HG03025 (cell line): Measurements from ENCODE around the gene PADI2.

Experiments used
- ATAC-seq: cut with Tn5 transposase; IDR thresholded peaks from one replicate; pipeline ENCODE4 v1.9.1; 2021; ENCODE audit warnings: mild to moderate bottlenecking, moderate library complexity; ENCODE audit not compliant: unreplicated experiment, low FRiP score

PADI2 gene

GRCh38 chr1:17141441-17142197 lies 22.4 kb upstream of the PADI2 start:
- no peak for ATAC-seq

DNA sequence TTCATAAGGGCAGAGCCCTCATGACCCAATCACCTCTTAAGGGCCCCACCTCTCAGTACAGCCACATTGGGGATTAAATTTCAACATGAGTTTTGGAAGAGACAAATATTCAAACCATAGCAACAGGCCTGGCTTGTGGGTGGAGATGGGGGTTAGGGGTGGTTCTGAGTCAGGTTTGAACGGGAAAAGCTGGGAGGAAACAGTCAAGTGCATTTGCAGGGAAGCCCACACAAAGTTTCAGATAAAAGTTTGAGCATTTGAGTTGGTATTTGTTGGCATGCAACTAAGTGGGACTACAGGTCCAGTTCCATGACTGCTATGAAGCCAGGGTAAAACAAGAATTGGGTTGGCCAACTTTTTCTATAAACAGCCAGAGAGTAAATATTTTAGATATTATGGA lies 21.0 kb upstream of the PADI2 start:
- ATAC-seq, result no peak

DNA sequence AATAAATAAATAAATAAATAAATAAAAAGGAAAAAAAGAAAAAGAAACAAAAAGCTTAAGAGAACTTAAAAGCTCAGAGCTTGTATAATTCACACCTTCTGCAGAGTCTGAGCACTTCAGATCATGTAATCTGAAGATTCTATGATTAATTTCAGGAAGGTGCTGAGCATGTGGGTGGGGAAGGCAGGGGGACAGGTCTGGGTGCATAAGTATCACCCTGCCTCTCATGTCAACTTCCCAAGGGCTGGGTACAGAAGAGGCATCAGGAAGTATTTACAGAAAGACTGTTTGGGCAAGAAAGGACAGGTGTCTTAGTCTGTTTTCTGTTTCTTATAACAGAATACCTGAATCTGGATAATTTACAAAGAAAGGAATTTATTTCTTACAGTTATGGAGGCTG lies 20.4 kb upstream of the PADI2 start:
- ATAC-seq, result no peak

- ATAC-seq, result no peak
Observed at GRCh38 chr1:17137441-17137840, 18.2 kb upstream of the PADI2 start.

DNA sequence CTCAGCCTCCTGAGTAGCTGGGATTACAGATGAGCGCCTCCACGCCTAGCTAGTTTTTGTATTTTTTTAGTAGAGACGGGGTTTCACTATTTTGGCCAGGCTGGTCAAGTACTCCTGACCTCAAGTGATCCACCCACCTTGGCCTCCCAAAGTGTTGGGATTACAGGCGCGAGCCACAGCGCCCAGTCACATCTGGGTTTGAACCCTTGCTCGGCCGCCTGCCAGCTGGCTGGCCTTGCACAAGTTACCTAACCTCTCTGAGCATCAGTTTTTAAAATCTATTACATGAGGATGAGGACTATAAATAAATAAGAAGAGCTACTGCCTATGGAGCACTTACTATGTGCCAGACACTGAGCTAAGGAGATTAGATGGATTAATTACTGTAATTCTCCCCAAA lies 17.7 kb upstream of the PADI2 start:
- ATAC-seq, result no peak

- ATAC-seq, result no peak
Observed at GRCh38 chr1:17136145-17136544, 16.9 kb upstream of the PADI2 start.

GRCh38 chr1:17135530-17135929 lies 16.3 kb upstream of the PADI2 start:
- no peak for ATAC-seq

DNA sequence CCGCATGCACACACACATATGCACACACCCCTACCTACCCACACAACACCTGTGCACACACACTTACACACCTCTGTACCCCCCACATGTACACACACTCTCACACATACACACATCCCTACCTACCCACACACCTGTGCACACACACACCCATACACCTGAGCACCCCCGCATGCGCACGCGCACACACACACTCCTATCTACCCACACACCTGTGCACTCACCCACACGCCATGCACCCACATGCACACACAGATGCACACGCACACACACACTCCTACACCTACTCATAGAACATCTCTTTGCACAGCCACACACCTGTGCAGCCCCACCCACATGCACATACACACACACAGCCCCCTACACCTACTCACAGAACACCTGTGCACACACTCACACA lies 15.5 kb upstream of the PADI2 start:
- no peak for ATAC-seq

GRCh38 chr1:17134034-17134433 lies 14.8 kb upstream of the PADI2 start:
- ATAC-seq, result no peak

DNA sequence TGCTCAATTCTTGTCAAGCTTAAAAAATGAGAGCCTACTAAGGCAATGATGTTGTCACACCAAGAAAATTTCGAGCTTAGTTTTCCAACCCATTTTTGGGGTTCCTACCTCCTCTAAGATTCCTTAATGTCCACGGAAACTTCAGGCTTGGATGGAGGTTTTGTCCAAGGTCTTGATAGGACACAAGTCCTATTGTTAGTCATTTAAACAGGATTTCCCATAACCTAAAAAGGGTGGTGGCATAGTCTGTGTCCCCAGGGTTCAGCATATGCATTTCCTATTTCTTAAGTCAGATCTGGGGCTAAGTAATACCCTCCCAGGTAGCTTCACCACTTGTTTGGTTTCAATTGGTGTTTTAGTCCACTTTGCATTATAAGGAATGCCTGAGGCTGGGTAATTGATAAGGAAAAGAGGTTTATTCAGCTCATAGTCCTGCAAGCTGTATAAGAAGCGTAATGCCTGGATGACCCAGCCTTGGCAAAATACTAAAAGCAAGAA lies 10.9 kb upstream of the PADI2 start:
- no peak for ATAC-seq

GRCh38 chr1:17128361-17128760 lies 9.1 kb upstream of the PADI2 start:
- ATAC-seq, result no peak

GRCh38 chr1:17125756-17126237 lies 6.5 kb upstream of the PADI2 start:
- no peak for ATAC-seq

GRCh38 chr1:17123196-17124045 lies 4.2 kb upstream of the PADI2 start:
- no peak for ATAC-seq

GRCh38 chr1:17122521-17123164 lies 3.4 kb upstream of the PADI2 start:
- ATAC-seq, result no peak

GRCh38 chr1:17121881-17122280 lies 2.6 kb upstream of the PADI2 start:
- ATAC-seq, result no peak

- no peak for ATAC-seq
Observed at GRCh38 chr1:17120962-17121837, 1.9 kb upstream of the PADI2 start.

DNA sequence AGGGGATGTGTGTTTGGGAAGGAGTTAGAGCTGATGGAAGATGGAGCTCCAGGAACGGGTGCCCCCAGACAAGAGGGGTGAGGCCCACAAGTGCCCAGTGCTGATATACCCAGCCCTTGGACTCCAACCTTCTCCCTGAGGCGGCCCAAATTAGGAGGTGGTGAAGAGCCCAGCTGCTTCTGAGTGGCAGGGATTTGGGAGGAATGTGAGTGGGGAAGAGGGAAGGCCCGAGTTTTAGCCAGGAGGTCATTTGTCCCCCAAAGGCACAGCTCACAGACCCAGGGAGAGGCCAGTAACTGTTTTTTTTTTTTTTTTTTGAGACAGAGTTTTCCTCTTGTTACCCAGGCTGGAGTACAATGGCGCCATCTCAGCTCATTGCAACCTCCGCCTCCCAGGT lies 1.2 kb upstream of the PADI2 start:
- ATAC-seq, result no peak

DNA sequence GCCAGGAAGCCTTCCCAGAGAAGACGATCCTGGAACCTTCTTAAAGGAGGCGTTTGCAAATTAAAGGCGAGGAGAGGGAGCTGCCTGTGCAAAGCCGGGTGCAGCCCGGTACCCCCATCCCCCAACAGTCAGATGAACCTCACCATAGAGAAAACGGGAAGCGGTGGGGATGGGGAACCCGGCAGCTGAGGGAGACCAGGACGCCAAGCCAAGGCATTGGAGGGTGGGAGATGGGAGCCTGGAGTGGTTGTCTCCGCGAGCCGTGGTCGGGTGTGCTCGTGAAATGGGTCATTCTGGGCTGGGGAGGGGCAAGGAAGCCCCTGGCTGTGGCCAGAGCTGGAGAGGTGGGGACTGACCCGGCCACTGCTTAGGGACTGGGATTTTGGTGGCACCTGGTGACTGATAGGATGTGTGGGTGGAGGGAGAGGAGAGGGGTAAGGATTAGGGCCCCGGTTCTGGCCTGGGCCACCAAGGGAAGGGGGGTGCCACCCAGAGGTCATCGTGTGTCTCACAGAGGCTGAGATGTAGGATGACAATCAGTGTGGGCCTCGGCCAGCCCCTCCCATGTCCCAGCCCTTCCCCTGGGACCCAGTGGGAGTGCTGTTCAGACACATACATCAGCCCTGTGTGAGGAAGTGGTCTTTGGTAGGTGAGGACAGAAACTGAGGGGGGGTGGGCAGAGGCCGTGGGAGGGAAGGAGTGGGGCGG lies 676 bp upstream of the PADI2 start:
- no peak for ATAC-seq

- no peak for ATAC-seq
Observed at GRCh38 chr1:17118706-17119075, 560 bp downstream of the PADI2 start.

DNA sequence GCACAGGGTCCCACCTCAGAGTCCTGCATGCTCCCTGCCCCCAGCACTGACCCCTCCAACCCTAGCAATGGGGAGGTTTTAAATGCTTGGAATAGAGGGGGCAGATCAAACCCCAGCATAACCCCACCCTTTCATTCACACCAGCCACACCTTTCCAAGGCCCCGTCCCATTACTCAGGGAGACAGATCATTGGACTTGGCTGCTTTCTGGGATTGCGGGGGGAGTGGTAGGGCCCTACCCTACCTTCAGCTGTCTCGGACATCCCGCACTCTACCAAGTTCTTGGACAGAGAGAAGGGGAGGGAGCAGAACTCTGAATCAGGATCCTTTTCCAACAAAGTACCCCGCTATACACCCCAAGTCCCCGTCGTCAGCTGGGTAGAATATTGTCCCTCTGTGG lies 983 bp downstream of the PADI2 start:
- no peak for ATAC-seq
